GM18873 (cell line): ENCODE results near the gene GALNS.
"Not testable (repeated sequence)": the region's sequence is repeated elsewhere in the genome, so short reads cannot be mapped to it uniquely, and the experiment has no call there.

Experiments
- ATAC-seq: cut with Tn5 transposase; IDR thresholded peaks from one replicate; pipeline ENCODE4 v1.9.1; 2021; ENCODE audit warnings: mild to moderate bottlenecking, moderate library complexity, moderate number of reproducible peaks; ENCODE audit not compliant: unreplicated experiment, low FRiP score

Gene GALNS

DNA sequence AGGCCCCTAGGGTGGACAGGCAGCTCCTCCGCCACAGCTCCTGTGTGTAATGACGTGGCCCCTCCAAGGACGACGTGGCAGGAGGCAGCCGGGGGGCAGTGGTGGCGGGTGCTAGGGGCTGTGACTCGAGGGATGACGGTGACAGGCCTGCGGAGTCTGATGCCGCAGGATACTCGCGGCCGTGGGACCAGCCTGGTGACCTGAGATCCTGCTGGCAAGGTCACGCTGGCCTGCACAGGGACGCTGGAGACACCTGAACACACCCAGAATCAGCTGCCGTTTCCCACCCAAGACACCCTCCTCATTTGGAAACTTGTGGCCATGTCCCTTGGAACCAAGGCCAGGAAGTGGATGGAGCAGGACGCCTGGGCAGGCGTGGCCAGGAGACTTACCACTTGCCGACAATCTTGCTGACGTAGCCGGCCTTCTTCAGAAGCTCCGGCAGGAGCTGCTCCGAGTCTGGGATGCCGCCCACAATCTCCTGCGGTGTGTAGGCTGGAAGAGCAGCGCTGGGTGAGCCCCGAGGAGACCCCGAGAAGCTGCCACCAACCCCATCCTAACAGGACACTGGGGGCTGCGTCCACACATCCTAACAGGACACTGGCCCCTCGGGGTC, 16.0 kb downstream of the GALNS start:
- ATAC-seq, result no peak

GRCh38 chr16:88839745-88840599, 16.8 kb downstream of the GALNS start:
- ATAC-seq, result no peak

- no peak for ATAC-seq
These were observed 17.7 kb downstream of the GALNS start for GRCh38 chr16:88839026-88839529.

- no peak for ATAC-seq
These were observed 18.2 kb downstream of the GALNS start for GRCh38 chr16:88838566-88838965.

DNA sequence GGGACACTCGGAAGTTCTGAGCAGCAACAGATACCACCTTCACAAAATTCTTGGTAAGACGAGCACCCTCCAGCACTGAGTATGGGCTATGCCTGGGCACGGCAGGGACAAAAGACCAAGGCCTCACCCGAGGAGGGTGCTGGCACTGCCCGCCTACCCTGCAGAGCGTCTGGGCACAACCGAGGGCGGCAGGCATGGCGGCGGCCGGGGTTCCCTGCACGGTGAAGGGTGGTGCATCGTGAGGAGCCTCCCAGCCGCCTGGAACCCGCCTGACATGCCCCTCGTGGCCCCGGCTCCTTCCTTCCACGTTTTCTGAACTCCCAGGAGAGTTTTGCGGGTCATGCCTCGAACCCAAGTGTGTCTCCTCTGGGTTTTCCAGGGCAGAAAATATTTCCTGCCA, 18.9 kb downstream of the GALNS start:
- no peak for ATAC-seq

GRCh38 chr16:88836791-88837190, 20.0 kb downstream of the GALNS start:
- ATAC-seq, result no peak

DNA sequence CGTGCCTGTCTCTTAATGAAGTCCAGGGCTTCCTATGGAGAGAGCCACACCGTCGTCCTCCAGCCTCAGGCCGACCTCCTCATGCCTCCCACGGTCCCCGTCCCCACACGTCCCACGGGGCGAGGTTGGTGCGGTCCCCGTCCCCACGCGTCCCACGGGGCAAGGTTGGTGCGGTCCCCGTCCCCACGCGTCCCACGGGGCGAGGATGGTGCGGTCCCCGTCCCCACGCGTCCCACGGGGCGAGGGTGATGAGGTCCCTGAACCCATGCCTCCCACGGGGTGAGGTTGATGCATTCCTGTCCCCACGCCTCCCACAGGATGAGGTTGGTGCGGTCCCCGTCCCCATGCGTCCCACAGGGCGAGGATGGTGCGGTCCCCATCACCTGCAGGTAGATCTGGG, 20.9 kb downstream of the GALNS start:
- no peak for ATAC-seq

DNA sequence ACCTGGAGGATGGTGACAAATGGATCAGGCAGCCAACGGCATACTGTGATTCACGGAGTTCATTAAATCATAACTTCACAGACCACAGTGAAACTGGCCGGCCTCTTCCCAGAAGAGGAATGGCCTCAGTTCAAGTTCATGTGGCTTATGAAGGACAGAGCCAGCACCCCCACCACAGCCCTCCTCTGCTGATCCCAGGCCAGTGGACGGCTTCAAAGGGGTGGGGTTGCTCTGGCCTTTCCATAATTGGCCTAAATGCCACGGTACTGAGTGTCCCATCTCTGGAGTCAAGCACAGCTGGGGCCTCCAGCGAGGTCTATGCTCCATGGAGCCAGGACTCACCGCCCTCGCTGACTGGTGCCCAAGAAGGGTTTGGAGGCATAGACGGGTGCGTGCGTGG, 21.4 kb downstream of the GALNS start:
- ATAC-seq, result no peak

DNA sequence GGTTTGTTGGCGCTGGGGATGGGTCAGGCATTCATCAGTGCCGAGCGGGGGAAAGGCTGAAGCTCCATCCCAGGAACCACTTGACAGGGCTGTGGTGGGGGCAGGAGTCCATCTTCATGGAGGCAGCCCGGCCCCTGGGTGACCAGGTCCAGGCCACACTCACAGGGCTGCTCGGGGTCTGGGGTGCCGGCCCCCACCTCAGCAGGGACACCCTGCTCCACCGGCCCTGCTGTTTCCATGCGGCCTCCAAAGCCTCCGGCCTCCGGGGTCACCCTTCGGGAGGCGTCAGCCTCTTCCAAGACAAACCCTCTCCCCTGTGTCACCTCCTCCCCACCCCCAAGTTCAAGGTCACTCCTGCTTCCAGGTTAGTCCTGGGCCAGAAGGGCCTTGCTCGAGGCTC, 22.1 kb downstream of the GALNS start:
- no peak for ATAC-seq

DNA sequence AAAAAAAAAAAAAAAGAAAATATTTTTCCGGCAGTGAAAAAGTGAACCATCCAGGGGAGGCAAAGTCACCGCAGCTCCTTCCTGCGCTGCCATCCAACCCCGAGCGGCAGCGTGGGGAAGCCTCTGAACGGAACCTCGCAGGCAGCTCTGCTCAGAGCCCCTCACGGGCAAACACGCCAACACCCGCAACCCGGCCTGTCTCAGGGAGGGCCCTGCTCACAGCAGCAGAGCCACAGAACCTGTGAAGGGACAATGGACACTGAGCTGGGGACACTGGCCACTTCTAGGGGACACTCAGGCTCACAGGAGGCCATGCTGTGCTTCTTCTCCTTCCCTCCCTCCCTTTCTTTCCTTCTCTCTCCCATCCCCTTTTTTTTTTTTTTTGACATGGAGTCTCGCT, 23.7 kb downstream of the GALNS start:
- no peak for ATAC-seq

DNA sequence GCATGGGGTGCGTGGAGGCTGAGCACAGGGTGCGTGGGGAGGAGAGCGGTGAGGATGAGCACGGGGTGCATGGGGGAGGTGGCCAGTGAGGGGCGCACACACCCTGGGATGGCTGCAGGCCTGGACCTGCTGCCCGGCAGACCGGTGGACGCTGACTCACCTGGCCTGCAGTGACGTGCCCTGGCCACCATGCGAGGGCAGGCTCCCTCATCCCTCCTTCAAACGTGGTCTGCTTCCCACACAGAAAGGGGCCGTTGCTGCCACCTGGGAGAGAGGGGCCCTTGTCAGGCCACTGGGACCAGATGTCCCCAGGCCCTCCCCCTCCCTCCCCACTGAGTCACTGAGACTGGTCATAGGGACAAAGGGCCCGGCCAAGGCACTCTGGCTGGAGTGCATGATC, 24.9 kb downstream of the GALNS start:
- no peak for ATAC-seq

- ATAC-seq, result no peak
These were observed 26.0 kb downstream of the GALNS start for GRCh38 chr16:88830783-88831182.

GRCh38 chr16:88830258-88830657, 26.5 kb downstream of the GALNS start:
- ATAC-seq, result no peak

DNA sequence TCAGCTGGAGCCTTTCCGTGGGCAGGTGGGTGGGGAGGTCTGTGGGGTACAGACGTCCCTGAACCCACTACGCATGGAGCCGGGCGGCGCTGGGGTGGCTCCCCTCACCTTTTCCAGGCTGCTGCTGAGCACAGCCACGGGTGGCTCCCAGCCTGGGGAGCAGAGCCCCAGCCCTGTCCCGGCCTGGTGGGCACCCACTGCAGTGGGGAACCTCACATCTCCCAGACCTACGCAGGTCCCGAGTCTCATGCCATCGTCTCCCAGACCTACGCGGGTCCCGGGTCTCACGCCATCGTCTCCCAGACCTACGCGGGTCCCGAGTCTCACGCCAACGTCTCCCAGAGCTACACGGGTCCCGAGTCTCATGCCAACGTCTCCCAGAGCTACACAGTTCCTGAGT, 28.0 kb downstream of the GALNS start:
- ATAC-seq, result no peak

GRCh38 chr16:88827727-88828126, 29.0 kb downstream of the GALNS start:
- ATAC-seq, result no peak

DNA sequence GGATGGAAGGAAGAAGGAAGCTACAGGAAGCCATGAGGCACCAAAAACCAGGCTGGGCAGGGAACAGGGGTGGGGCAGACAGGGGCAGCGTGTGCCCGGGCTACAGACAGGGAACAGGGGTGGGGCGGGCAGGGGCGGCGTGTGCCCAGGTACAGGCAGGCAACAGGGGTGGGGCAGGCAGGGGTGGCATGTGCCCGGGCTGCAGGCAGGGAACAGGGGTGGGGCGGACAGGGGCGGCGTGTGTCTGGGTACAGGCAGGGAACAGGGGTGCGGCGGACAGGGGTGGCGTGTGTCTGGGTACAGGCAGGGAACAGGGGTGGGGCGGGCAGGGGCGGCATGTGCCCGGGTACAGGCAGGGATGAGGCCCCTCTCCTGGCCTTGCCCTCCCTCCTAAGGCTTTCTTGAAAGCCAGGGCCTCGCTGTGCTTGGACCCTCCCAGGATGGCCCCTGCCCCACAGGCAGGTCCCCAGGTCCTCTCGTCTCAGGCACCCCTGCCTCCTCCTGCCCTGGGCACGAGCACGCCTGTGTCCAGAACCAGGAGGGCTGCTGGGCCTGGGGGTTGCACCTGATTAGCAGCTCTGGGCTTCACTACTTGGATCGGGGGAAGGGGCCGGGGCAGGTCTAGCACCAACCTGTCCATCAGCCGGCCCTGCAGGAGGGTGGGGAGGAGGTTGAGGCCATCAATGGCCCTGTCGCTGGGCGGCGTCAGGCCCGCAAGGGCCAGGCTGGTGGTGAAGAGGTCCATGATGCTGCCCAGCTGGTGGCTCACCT, 30.5 kb downstream of the GALNS start:
- no peak for ATAC-seq

DNA sequence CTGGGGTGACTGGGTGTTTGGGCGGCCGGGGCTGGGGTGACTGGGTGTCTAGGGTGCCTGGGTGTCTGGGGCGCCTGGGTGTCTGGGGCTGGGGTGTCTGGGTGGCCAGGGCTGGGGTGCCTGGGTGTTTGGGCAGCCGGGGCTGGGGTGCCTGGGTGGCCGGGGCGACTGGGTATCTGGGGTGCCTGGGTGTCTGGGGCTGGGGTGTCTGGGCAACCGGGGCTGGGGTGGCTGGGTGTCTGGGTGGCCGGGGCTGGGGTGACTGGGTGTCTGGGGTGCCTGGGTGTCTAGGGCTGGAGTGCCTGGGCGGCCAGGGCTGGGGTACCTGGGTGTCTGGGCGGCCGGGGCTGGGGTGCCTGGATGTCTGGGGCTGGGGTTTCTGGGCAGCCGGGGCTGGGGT, 31.6 kb downstream of the GALNS start:
- ATAC-seq, result no peak

DNA sequence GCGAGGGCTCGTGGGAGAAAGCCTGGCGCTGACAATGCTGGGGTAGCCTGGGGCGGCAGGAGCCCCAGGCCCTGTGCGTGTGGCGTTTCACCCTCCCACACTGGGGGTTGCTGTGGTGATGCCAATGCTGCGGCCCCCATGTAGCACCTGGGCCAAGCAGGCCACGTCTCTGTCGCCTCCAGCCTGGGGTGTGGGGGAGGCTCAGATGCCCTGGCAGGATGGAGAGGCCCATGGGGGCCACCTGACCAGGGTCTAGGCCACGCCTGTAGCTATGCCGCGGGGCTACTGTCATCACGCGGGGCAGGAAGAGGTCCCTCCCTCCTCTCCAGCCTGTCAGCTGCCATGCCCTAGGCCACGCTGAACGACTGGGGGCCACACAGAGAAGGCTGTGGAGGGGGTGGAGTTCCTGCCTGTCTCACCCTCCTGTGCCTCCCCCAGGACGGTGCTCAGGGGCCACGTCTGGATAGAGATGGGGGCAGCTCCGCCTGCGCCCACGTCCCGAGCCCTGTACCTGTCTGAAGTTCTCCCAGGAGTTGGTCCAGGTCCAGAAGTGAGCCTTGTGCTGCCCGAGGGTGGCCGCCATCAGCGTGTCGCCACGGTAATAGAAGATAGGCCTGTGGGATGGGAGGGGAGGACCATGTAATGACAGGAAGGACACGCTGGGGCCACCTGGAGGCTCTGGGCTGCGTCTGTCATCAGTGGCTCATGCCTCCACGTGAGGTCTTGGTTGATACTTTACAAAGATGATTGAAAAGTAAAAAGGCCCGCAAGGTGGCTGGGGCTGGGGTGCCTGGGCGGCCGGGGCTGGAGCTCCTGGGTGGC, 32.3 kb downstream of the GALNS start:
- no peak for ATAC-seq

DNA sequence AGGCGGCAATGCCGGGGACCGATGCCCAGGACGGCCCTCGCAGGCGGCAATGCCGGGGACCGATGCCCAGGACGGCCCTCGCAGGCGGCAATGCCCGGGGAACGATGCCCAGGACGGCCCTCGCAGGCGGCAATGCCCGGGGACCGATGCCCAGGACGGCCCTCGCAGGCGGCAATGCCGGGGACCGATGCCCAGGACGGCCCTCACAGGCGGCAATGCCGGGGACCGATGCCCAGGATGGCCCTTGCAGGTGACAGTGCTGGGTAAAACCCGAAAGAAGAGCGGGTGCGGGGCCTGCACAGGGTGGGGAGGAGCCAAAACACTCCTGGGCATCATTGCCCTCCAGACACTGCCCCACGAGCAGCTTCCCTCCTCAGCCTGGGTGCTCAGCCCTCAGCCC, 33.1 kb downstream of the GALNS start:
- ATAC-seq, result not testable (repeated sequence)

DNA sequence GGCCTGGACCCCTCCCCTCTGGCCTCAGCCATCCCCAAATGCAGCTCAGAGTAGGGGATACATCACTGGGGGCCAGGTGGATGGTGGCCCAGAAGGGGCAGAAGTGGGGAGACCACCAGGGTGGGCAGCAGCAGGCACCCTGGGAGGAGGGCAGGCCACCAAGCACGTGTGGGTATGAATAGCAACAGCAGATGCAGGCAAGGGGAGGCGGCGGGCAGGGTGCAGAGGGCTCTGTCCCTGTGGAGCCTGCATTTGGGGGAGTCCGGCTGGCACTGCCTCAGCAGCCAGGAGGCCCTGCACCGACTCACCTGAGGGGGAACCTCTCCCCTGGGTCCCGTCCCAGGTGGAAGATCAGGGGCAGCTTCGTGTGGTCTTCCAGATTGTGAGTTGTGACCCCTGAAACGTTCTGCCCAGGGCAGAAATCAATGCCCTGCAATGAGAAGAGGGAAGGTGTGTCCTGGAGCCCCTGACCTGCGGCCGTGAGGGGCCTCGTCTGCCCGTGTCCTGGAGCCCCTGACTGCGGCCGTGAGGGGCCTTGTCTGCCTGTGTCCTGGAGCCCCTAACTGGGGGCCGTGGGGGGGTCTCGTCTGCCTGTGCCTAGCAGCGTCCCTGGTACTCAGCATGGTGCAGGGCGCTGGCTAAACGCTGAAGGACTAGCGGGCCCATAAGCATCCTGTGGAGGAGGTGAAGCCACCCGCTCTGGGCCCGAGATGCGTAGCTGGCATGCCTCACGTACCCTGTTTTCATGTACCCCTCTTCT, 34.3 kb downstream of the GALNS start:
- ATAC-seq, result no peak
